TTC549 (cell line): ENCODE results near the gene C1QL4.

Experiments used
- FAIRE-seq: peaks from 2 replicates; lab custom pipeline; 2012; peaks lifted over from hg19 to GRCh38; lab: Jason Lieb, UNC

Gene C1QL4

DNA sequence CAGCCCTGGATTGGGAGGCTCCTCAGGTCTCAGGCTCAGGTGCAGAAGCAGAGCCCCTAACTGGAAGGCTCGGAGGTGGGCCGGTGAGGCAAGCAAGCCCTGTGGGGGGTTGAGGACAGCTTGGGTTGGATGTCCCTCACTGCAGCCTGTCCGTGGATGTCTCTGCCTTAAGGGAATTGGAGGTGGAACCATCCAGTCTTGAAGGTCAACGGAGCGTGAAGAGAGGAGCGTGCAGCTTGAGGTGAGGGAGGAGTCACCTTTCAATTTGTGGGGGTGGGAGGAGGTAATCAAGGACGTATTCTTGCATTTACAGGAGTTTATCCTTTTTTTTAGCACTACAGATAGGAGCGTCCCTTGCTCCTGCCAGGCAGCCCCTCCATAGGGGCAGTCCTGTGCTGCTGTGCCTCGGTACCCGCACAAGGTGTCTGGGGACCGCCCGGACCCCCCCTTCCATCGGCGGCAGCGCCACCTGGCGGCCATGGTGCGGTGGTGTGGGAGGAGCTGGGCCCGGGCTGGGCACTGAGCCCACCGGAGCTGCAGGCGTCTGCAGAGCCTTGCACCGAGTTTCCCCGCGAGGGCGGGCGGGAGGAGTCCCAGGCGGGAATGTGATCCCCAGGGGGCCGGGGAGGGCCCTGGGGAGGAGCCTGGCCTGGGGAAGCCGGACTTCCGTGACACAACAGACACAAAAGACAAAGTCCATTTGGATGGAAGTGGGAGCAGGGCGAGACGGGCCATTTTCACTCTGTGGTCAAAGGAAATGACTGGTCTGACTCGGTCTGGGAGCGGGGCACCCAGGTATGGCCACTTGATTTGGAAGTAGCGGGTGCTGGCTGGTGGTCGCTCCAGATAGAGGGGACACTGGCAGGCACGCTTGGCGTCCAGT lies 10.6 kb upstream of the C1QL4 start:
- no peak for FAIRE-seq

GRCh38 chr12:49346659-49347310 lies 9.8 kb upstream of the C1QL4 start, which contains the start of gene DNAJC22:
DNAJC22 (plus strand) TSS chr12:49346888; CDS start chr12:49348873, 1,985 bp downstream.
- no peak for FAIRE-seq

DNA sequence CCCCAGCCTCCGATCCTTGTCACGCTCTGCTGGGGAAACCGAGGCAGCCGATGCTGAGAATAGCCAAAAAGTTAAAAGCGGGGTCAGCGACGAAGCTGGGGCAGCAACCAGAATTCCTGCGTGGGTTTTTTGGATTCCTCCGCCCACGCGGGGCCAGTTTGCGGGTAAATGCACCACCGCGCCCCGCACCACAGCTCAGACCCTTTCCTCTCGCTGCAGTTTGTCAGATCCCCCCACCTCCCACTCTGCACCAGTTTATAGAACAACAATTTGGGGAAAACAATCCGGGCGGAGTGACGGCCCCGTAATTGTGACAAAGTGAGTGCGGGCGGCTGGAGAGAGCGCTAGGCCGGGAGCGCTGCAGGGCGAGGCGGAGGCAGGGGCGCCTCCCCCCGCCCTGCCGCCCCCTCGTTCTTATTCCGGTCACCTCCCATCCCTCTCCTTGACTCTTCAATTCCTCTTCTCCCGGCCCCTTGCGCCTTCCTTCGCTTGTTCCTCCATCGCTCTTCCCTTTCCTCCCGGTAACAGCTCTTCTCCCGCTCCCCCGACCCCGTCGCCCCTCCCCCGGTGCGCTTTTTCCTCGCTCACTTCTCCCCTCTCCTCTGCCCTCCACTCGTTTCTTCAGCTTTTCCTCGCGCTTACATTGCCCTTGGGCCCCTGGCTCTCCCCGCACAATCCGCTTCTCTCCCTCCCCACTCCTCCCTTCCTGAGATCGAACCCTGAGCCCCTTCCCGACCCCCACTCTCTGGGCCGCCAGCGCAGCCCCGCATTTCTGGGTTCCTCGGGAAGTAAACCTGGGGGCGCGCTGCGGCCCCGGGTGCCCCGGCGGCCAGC lies 9.1 kb upstream of the C1QL4 start:
- FAIRE-seq, result no peak

- FAIRE-seq, result no peak
Observed at GRCh38 chr12:49345051-49345824, 8.2 kb upstream of the C1QL4 start.

DNA sequence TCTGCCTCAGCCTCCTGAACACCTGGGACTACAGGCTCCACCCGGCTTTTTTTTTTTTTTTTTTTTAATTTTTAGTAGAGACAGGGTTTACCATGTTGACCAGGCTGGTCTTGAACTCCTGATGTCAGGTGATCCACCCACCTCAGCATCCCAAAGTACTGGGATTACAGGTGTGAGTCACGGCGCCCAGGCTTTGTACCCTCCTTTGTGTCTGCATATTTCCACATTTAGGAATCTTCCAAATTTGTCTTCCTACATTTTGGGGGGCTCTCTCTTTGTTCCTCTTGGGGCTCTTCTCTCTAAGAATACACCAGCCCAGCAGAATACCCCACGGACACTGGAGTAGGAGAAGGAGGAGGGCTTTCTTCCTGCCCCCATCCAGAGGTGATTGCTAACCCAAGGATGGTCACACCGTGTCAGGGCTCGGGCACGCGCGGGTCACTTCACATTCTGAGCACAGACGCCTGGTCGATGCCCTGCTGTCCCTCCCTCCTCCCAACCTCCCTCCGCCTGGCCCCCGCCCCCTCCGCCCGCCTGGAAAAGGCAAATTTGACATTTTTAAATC lies 7.6 kb upstream of the C1QL4 start:
- no peak for FAIRE-seq

DNA sequence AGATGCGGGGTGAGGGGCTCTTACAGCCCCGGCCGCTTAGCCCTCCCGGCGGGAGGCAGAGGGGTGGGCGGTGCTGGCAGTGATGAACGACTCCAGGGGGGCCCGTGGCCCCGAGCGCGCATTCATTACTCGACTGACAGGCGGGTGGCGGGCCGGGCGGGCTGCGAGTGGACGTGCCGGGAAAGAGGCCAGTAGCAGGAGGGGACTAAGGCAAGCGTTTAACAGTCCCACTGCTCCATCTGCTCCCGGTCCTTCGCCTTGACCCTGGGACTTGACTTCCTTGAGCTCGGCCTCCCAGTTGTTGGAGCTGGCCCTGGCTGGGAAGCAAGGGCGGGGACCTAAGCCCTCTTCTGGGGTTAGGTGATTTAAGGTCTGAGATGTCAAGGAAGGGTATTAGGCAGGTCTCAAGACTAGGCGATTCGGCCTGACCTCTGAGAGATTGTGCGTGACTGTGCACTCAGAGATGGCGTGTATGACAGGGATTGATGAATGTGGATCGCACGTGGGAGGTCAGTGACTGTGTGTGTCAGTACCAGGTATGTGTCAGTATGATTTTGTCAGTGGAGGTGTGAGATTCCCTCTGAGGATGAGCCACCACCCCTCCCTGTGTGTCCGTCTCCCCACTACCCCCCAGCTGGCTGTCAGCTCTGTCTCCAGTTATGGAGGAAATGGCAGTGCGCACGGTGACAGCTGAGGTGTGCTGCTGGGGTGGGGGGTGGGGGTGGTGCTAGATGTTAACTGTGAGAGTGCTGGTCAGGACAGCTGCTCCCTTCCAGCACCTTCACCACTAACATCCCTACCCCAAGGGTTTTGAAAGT lies 6.1 kb upstream of the C1QL4 start:
- FAIRE-seq, result no peak

GRCh38 chr12:49342066-49342913 lies 5.3 kb upstream of the C1QL4 start:
- FAIRE-seq, result peak; percentile 83

DNA sequence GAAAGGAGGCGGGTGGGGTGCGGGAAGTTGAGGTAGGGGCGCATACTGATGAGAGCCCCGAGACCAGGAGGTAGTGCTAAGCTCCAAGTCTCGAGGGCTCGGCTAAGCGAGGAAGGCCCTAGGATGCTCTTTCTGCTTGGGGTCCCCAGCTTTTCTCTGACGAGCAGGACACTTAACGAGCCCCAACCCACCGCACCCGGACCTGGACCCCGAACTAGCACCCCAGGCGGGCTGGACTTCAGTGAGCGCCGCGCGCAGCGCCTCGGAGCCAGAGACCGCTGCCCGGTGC lies 4.7 kb upstream of the C1QL4 start:
- FAIRE-seq, result no peak

GRCh38 chr12:49340971-49341776 lies 4.2 kb upstream of the C1QL4 start:
- FAIRE-seq, result no peak

GRCh38 chr12:49340095-49340870 lies 3.3 kb upstream of the C1QL4 start:
- no peak for FAIRE-seq

GRCh38 chr12:49339464-49339861 lies 2.5 kb upstream of the C1QL4 start:
- no peak for FAIRE-seq

DNA sequence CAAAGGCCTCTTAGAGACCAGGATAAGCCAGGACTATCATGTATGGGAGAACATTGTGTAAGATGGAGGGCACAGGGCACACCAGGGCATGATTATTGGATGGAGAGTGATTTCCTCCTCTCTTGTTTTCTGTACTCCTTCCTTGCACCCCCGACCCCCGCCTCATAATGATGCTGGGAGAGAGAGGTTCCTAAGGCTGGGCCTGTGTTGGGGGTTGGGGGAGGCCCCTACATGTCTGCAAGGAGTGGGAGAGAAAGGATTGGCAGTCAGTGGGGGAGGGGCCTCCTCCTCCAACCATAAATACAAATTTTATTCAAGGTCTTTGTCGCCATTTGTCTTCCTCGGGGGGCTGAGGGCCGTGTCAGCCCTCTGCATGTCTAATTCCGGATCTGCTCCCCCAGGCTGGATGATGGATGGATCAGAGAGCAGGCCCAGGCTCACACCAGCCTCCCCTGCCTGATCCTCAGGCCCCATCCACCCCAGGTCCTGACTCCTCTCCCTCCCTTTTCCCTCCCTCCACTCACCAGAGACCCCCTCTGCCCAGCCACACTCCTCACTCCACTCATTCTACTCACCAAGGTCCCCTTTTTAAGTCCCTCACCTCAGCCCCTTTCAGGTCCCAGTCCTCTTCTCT lies 2.0 kb upstream of the C1QL4 start:
- no peak for FAIRE-seq

DNA sequence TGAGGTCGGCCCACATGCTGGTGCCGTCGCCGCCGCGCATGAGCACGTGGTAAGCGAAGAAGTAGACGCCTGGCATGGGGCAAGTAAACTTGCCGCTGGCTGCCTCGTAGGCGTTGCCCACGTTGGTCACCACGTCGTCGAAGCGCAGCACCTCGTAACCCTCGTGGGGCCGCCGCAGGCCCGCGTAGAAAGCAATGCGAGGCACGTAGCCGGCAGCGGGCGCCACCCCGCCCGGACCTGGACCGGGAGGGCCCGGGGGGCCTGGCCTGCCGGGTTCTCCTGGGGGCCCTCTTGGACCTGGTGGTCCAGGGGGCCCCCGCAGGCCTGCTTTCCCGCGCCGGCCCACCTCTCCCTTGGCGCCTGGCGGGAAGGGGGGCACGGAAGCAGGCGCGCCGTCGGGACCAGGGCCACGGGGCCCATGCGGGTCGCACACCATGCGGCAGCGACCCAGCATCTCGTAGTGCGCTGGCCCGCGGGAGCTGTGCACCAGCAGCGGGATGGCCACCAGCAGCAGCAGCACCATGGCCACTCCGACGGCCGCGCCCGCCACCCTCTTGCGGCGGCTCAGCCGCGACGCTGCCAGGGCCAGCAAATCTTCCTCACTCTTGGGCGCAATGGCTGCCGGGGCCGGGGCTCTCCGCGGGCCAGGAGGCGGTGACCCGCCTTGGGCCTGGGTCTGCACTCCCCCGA lies 888 bp downstream of the C1QL4 start:
- FAIRE-seq, result no peak

DNA sequence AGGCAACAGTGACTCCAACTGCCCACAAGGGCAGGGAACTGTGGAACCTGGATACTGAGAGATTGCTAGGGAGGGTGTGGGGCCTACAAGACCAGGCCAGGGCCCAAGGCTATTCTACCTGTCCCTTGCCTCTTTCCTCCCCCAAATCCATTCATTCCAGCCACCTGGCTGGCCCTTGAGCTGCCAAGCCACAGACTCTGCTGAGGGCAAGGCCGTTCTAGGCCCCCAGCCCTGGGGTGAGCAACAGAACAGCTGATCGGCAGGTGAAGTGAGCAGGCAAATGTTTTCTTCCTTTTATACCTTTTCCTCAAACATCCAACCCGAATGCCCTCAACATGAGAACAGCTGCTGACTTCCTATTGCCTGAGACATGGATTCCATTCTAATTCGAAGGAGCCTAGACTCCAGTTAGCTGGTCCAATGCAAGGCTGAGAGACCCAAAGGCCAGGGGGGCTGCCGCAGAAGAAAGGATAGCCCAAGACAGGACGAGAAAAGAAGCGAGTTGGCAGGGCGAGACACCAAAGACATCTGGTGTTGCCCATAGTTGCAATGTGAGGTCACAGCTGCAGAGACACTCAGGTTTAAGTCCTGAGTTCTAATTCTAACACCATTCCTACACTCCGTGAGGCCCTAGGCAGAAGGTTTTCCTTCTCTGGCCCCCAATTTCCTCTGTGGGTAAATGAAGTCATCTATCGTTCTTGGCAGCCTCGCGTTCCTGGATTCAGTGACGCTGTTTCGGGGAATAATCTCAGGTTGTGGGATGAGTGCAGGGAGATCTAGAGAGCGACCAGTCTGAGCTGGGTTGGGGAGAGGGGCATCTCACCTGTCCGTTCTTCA lies 1.7 kb downstream of the C1QL4 start:
- FAIRE-seq, result no peak

DNA sequence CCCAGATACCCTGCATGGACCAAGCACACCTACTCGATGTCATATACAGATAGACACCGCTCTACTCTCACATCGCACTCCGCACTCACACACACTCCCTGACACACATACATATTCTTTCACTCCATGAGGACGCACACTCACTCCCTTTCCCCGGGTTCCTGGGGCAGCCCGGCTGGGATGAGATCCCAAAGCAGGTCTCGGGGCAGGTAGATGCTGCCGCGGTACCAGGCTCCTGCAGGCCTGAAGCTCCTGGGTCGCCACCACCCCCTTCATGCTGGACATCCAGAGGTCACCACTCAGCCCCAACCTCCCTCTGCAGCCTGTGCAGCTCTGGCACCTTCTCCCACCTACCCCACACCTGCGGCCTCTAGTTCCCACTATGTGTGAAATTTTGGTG lies 2.3 kb downstream of the C1QL4 start:
- FAIRE-seq, result no peak

DNA sequence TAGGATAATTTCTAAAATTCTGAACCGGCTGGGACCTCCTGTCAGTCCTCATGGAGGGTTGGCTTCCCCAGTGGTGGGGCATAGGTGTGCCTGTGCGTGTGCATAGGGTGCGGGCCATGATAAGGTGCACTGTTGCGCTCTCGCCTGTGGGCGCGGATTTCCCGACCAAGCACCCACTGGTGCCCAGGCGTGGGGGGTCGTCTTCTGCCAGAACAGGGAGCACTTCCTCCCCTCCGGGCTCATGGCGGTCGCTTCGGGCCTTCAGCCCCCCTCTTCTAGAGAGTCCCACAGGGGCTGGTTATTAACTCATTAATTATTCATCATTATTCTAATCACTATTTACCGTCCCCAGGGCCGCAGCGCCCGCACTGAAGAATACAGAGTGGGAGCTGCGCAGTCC lies 2.8 kb downstream of the C1QL4 start:
- FAIRE-seq, result no peak
